Measurements from ENCODE around the gene MORN2. TPM values are rescaled to one million over a fixed set of nuclear protein-coding genes. Genes with fewer than 3 reads are reported as not detected.
A peak's percentile ranks its signal among the peaks of the same experiment; 100 is the strongest.

Gene MORN2
- polyA plus RNA-seq, 1 donor from 2014 or later, result 116 TPM

GRCh38 chr2:38871432-38871831 is 4.3 kb upstream of the MORN2 start:
- peaks cover 5% of the 10 kb centered on the region for H3K36me3 ChIP-seq (ENCODE audit: insufficient read depth, low read length)
- H4K20me1 ChIP-seq (ENCODE audit: insufficient read depth), result no peaks in the 10 kb centered on the region
- no peaks in the 10 kb centered on the region for H3K9me3 ChIP-seq (ENCODE audit: low read length)
- H3K9ac ChIP-seq (ENCODE audit: low read length), result no peak overlapping the region
- no peak overlapping the region for H3K27ac ChIP-seq (ENCODE audit: low read length)
- peaks cover 70% of the 10 kb centered on the region for H3K79me2 ChIP-seq (replicated peaks; ENCODE audit: insufficient read depth, low read length)
- no peak overlapping the region for H3K4me3 ChIP-seq (ENCODE audit: low read length)
- H3F3A ChIP-seq (ENCODE audit: insufficient read depth, low read length, poor library complexity, severe bottlenecking), result no peaks in the 10 kb centered on the region
- no peak overlapping the region for H2AFZ ChIP-seq (ENCODE audit: low read depth, low read length)
- no peaks in the 10 kb centered on the region for H3K9me2 ChIP-seq (ENCODE audit: insufficient read depth, low read length)
- H3K27me3 ChIP-seq (ENCODE audit: insufficient read depth, low read depth, low read length), result no peaks in the 10 kb centered on the region
- no peak overlapping the region for H3K4me2 ChIP-seq (ENCODE audit: low read length)
- TF ChIP-seq EP300 (conservative IDR thresholded peaks at IDR 0.05; ENCODE audit: poor library complexity, severe bottlenecking) (no peak), CTCF (IDR thresholded peaks at IDR 0.05; ENCODE audit: poor library complexity, severe bottlenecking) (no peak), POLR2AphosphoS5 (IDR thresholded peaks at IDR 0.05) (no peak), REST (IDR thresholded peaks at IDR 0.05; ENCODE audit: borderline replicate concordance) (no peak), TAF1 (IDR thresholded peaks at IDR 0.05; ENCODE audit: low read depth) (no peak)

GRCh38 chr2:38873763-38874162 is 2.0 kb upstream of the MORN2 start:
- no peaks in the 10 kb centered on the region for H3F3A ChIP-seq (ENCODE audit: insufficient read depth, low read length, poor library complexity, severe bottlenecking)
- no peak overlapping the region for H3K9ac ChIP-seq (ENCODE audit: low read length)
- no peaks in the 10 kb centered on the region for H3K36me3 ChIP-seq (ENCODE audit: insufficient read depth, low read length)
- H3K27ac ChIP-seq (ENCODE audit: low read length), result no peak overlapping the region
- no peak overlapping the region for H2AFZ ChIP-seq (ENCODE audit: low read depth, low read length)
- H3K9me3 ChIP-seq (ENCODE audit: low read length), result no peaks in the 10 kb centered on the region
- no peaks in the 10 kb centered on the region for H3K27me3 ChIP-seq (ENCODE audit: insufficient read depth, low read depth, low read length)
- peak overlapping the region; percentile 96 for H3K4me3 ChIP-seq (ENCODE audit: low read length)
- no peaks in the 10 kb centered on the region for H4K20me1 ChIP-seq (ENCODE audit: insufficient read depth)
- peaks cover 70% of the 10 kb centered on the region for H3K79me2 ChIP-seq (replicated peaks; ENCODE audit: insufficient read depth, low read length)
- TF ChIP-seq TAF1 (IDR thresholded peaks at IDR 0.05; ENCODE audit: low read depth) (no peak), CTCF (IDR thresholded peaks at IDR 0.05; ENCODE audit: poor library complexity, severe bottlenecking) (no peak), REST (IDR thresholded peaks at IDR 0.05; ENCODE audit: borderline replicate concordance) (no peak), POLR2AphosphoS5 (IDR thresholded peaks at IDR 0.05) (no peak), EZH2 (IDR thresholded peaks at IDR 0.05; ENCODE audit: borderline replicate concordance, insufficient read depth, low read length, poor library complexity, severe bottlenecking) (no peak), MXI1 (conservative IDR thresholded peaks at IDR 0.05; ENCODE audit: poor library complexity, severe bottlenecking) (no peak)
- H3K9me2 ChIP-seq (ENCODE audit: insufficient read depth, low read length), result no peaks in the 10 kb centered on the region
- no peak overlapping the region for H3K4me2 ChIP-seq (ENCODE audit: low read length)
